Stimulated activated CD4-positive, alpha-beta T cell treated with anti-CD3 and anti-CD28 coated beads, Interleukin-15, amount 100 ng/mL, for 48 hours (primary cell): ENCODE measurements around the gene TGFBRAP1.

Experiments
- DNase-seq, 2 donors: peaks; one replicate each; pipeline ENCODE4 v3.0.0-alpha.2; 2020; ENCODE audit warnings: low read depth in 2 of 2

The TGFBRAP1 gene

GRCh38 chr2:105317937-105318336 lies 11.6 kb downstream of the TGFBRAP1 start:
- DNase-seq: no peak

- no peak for DNase-seq
Observed at GRCh38 chr2:105315314-105315713, 14.2 kb downstream of the TGFBRAP1 start.

GRCh38 chr2:105313877-105314276 lies 15.7 kb downstream of the TGFBRAP1 start:
- DNase-seq: no peak

GRCh38 chr2:105309147-105309545 lies 20.4 kb downstream of the TGFBRAP1 start:
- DNase-seq: no peak

GRCh38 chr2:105308382-105309146 lies 21.0 kb downstream of the TGFBRAP1 start:
- DNase-seq: no peak

GRCh38 chr2:105307962-105308361 lies 21.6 kb downstream of the TGFBRAP1 start:
- no peak for DNase-seq

GRCh38 chr2:105307550-105307949 lies 22.0 kb downstream of the TGFBRAP1 start:
- no peak for DNase-seq

GRCh38 chr2:105307146-105307545 lies 22.4 kb downstream of the TGFBRAP1 start:
- no peak for DNase-seq

GRCh38 chr2:105301646-105302045 lies 27.9 kb downstream of the TGFBRAP1 start:
- no peak for DNase-seq

- no peak for DNase-seq
Observed at GRCh38 chr2:105299290-105299689, 30.2 kb downstream of the TGFBRAP1 start.

- no peak for DNase-seq
Observed at GRCh38 chr2:105298017-105298416, 31.5 kb downstream of the TGFBRAP1 start.

GRCh38 chr2:105297216-105297615 lies 32.3 kb downstream of the TGFBRAP1 start:
- DNase-seq: no peak

GRCh38 chr2:105296017-105296611 lies 33.4 kb downstream of the TGFBRAP1 start:
- DNase-seq: no peak

GRCh38 chr2:105294844-105295481 lies 34.6 kb downstream of the TGFBRAP1 start:
- DNase-seq: peak in 1 of 2 donors; percentile 8

GRCh38 chr2:105294046-105294445 lies 35.5 kb downstream of the TGFBRAP1 start:
- DNase-seq: no peak

- no peak for DNase-seq
Observed at GRCh38 chr2:105291981-105292380, 37.6 kb downstream of the TGFBRAP1 start.

- DNase-seq: no peak
Observed at GRCh38 chr2:105290981-105291660, 38.4 kb downstream of the TGFBRAP1 start.

GRCh38 chr2:105288133-105288532 lies 41.4 kb downstream of the TGFBRAP1 start:
- no peak for DNase-seq

GRCh38 chr2:105287692-105288091 lies 41.8 kb downstream of the TGFBRAP1 start:
- peak in 1 of 2 donors; percentile 17 for DNase-seq

GRCh38 chr2:105283532-105283931 lies 46.0 kb downstream of the TGFBRAP1 start:
- DNase-seq: no peak

- DNase-seq: no peak
Observed at GRCh38 chr2:105280281-105280680, 49.3 kb downstream of the TGFBRAP1 start.

- no peak for DNase-seq
Observed at GRCh38 chr2:105279126-105279525, 50.4 kb downstream of the TGFBRAP1 start.
